ENCODE data around the gene KCNJ13.

KCNJ13 gene

GRCh38 chr2:232748038-232748437 lies 28.3 kb downstream of the KCNJ13 start:
- no peak overlapping the region for H3K23ac ChIP-seq (ENCODE audit: low read length)

GRCh38 chr2:232744963-232745362 lies 31.4 kb downstream of the KCNJ13 start:
- H3K9me3 ChIP-seq (ENCODE audit: insufficient read depth, low read depth, low read length): no peaks in the 10 kb centered on the region
- H3K79me1 ChIP-seq (ENCODE audit: low read length): no peaks in the 10 kb centered on the region
- H4K8ac ChIP-seq (ENCODE audit: low read depth, low read length): no peak overlapping the region
- H3K79me2 ChIP-seq (ENCODE audit: control insufficient read depth, insufficient read depth, low read length, poor library complexity): no peaks in the 10 kb centered on the region
- no peak overlapping the region for H2BK12ac ChIP-seq (ENCODE audit: low read length)
- no peak for DNase-seq
- no peak overlapping the region for H3K27ac ChIP-seq (ENCODE audit: low read depth, low read length)
- H3K14ac ChIP-seq (ENCODE audit: low read length): no peak overlapping the region
- no peak overlapping the region for H3K23ac ChIP-seq (ENCODE audit: low read length)
- no peak overlapping the region for H3K4ac ChIP-seq (ENCODE audit: low read depth, low read length)
- WGBS (ENCODE audit: extremely low coverage, insufficient coverage, insufficient read length): no CpG with 5 or more reads among the region's 1 CpG
- peaks cover 5 to 7% of the 10 kb centered on the region in 2 experiments for H3K36me3 ChIP-seq (ENCODE audit: control insufficient read depth in 1 of 2, insufficient read depth in 2 of 2, low read length in 2 of 2)
- H3K9ac ChIP-seq (ENCODE audit: low read length): no peak overlapping the region
- no peak overlapping the region for H2AK5ac ChIP-seq (ENCODE audit: low read length)
- H3K18ac ChIP-seq (ENCODE audit: low read length): no peak overlapping the region
- H2BK5ac ChIP-seq (ENCODE audit: low read depth, low read length, poor library complexity): no peak overlapping the region
- no peak overlapping the region for H2BK120ac ChIP-seq (ENCODE audit: insufficient read depth, low read length, poor library complexity)
- H3K4me1 ChIP-seq (ENCODE audit: control insufficient read depth in 1 of 2, insufficient read depth in 2 of 2, low read length in 2 of 2): no peaks in the 10 kb centered on the region
- no peak overlapping the region for H4K12ac ChIP-seq (ENCODE audit: low read depth, low read length)
- H4K91ac ChIP-seq (ENCODE audit: low read depth, low read length): no peak overlapping the region
- H2AFZ ChIP-seq (ENCODE audit: insufficient read depth, low read length, poor library complexity): no peak overlapping the region
- no peak overlapping the region for H3K4me3 ChIP-seq (ENCODE audit: low read depth, low read length)
- no peaks in the 10 kb centered on the region for H3K27me3 ChIP-seq (ENCODE audit: insufficient read depth, low read length)
- H3K4me2 ChIP-seq (ENCODE audit: low read length): no peak overlapping the region

More at GRCh38 chr2:232748038-232748437, 28.3 kb downstream of the KCNJ13 start:
- no peaks in the 10 kb centered on the region for H3K9me3 ChIP-seq (ENCODE audit: insufficient read depth, low read depth, low read length)
- peaks cover 6 to 11% of the 10 kb centered on the region in 2 experiments for H3K36me3 ChIP-seq (ENCODE audit: control insufficient read depth in 1 of 2, insufficient read depth in 2 of 2, low read length in 2 of 2)
- H3K27me3 ChIP-seq (ENCODE audit: insufficient read depth, low read length): no peaks in the 10 kb centered on the region
- no peak overlapping the region for H3K9ac ChIP-seq (ENCODE audit: low read length)
- no peak for DNase-seq
- WGBS (ENCODE audit: extremely low coverage, insufficient coverage, insufficient read length): no CpG with 5 or more reads among the region's 3 CpGs
- no peak overlapping the region for H2AK5ac ChIP-seq (ENCODE audit: low read length)
- no peak overlapping the region for H3K14ac ChIP-seq (ENCODE audit: low read length)
- no peaks in the 10 kb centered on the region for H3K4me1 ChIP-seq (ENCODE audit: control insufficient read depth in 1 of 2, insufficient read depth in 2 of 2, low read length in 2 of 2)
- no peak overlapping the region for H2BK5ac ChIP-seq (ENCODE audit: low read depth, low read length, poor library complexity)
- H3K4ac ChIP-seq (ENCODE audit: low read depth, low read length): no peak overlapping the region
- H3K4me3 ChIP-seq (ENCODE audit: low read depth, low read length): no peak overlapping the region
- no peaks in the 10 kb centered on the region for H3K79me1 ChIP-seq (ENCODE audit: low read length)
- H4K91ac ChIP-seq (ENCODE audit: low read depth, low read length): no peak overlapping the region
- no peak overlapping the region for H4K8ac ChIP-seq (ENCODE audit: low read depth, low read length)
- no peaks in the 10 kb centered on the region for H3K79me2 ChIP-seq (ENCODE audit: control insufficient read depth, insufficient read depth, low read length, poor library complexity)
- H2BK12ac ChIP-seq (ENCODE audit: low read length): no peak overlapping the region
- H3K4me2 ChIP-seq (ENCODE audit: low read length): no peak overlapping the region
- no peak overlapping the region for H2BK120ac ChIP-seq (ENCODE audit: insufficient read depth, low read length, poor library complexity)
- H4K12ac ChIP-seq (ENCODE audit: low read depth, low read length): no peak overlapping the region
- no peak overlapping the region for H2AFZ ChIP-seq (ENCODE audit: insufficient read depth, low read length, poor library complexity)
- H3K18ac ChIP-seq (ENCODE audit: low read length): no peak overlapping the region
- H3K27ac ChIP-seq (ENCODE audit: low read depth, low read length): no peak overlapping the region

- H3K36me3 ChIP-seq (ENCODE audit: control insufficient read depth in 1 of 2, insufficient read depth in 2 of 2, low read length in 2 of 2): peaks cover 4% of the 10 kb centered on the region in 2 experiments
- no peak overlapping the region for H4K12ac ChIP-seq (ENCODE audit: low read depth, low read length)
- H4K91ac ChIP-seq (ENCODE audit: low read depth, low read length): no peak overlapping the region
- no peaks in the 10 kb centered on the region for H3K4me1 ChIP-seq (ENCODE audit: control insufficient read depth in 1 of 2, insufficient read depth in 2 of 2, low read length in 2 of 2)
- no peak overlapping the region for H2BK120ac ChIP-seq (ENCODE audit: insufficient read depth, low read length, poor library complexity)
- H2AFZ ChIP-seq (ENCODE audit: insufficient read depth, low read length, poor library complexity): no peak overlapping the region
- no peak overlapping the region for H3K18ac ChIP-seq (ENCODE audit: low read length)
- DNase-seq: no peak
- no peak overlapping the region for H2AK5ac ChIP-seq (ENCODE audit: low read length)
- H3K14ac ChIP-seq (ENCODE audit: low read length): no peak overlapping the region
- no peaks in the 10 kb centered on the region for H3K27me3 ChIP-seq (ENCODE audit: insufficient read depth, low read length)
- no peak overlapping the region for H3K23ac ChIP-seq (ENCODE audit: low read length)
- no peak overlapping the region for H3K9ac ChIP-seq (ENCODE audit: low read length)
- H3K79me1 ChIP-seq (ENCODE audit: low read length): no peaks in the 10 kb centered on the region
- no peaks in the 10 kb centered on the region for H3K9me3 ChIP-seq (ENCODE audit: insufficient read depth, low read depth, low read length)
- H4K8ac ChIP-seq (ENCODE audit: low read depth, low read length): no peak overlapping the region
- no peak overlapping the region for H3K27ac ChIP-seq (ENCODE audit: low read depth, low read length)
- no peak overlapping the region for H3K4me3 ChIP-seq (ENCODE audit: low read depth, low read length)
- no peak overlapping the region for H2BK5ac ChIP-seq (ENCODE audit: low read depth, low read length, poor library complexity)
- no CpG with 5 or more reads among the region's 3 CpGs for WGBS (ENCODE audit: extremely low coverage, insufficient coverage, insufficient read length)
- no peaks in the 10 kb centered on the region for H3K79me2 ChIP-seq (ENCODE audit: control insufficient read depth, insufficient read depth, low read length, poor library complexity)
- H3K4me2 ChIP-seq (ENCODE audit: low read length): no peak overlapping the region
- no peak overlapping the region for H3K4ac ChIP-seq (ENCODE audit: low read depth, low read length)
- H2BK12ac ChIP-seq (ENCODE audit: low read length): no peak overlapping the region
Measured at GRCh38 chr2:232741972-232742371, 34.4 kb downstream of the KCNJ13 start.

- no peaks in the 10 kb centered on the region for H3K79me1 ChIP-seq (ENCODE audit: low read length)
- no peaks in the 10 kb centered on the region for H3K4me1 ChIP-seq (ENCODE audit: control insufficient read depth in 1 of 2, insufficient read depth in 2 of 2, low read length in 2 of 2)
- H3K4me3 ChIP-seq (ENCODE audit: low read depth, low read length): no peak overlapping the region
- H3K79me2 ChIP-seq (ENCODE audit: control insufficient read depth, insufficient read depth, low read length, poor library complexity): no peaks in the 10 kb centered on the region
- no peak overlapping the region for H3K4me2 ChIP-seq (ENCODE audit: low read length)
- H2BK120ac ChIP-seq (ENCODE audit: insufficient read depth, low read length, poor library complexity): no peak overlapping the region
- no peak overlapping the region for H3K9ac ChIP-seq (ENCODE audit: low read length)
- no peak overlapping the region for H3K18ac ChIP-seq (ENCODE audit: low read length)
- H3K36me3 ChIP-seq (ENCODE audit: control insufficient read depth in 1 of 2, insufficient read depth in 2 of 2, low read length in 2 of 2): peaks cover 4 to 5% of the 10 kb centered on the region in 2 experiments
- no peaks in the 10 kb centered on the region for H3K9me3 ChIP-seq (ENCODE audit: insufficient read depth, low read depth, low read length)
- no peak overlapping the region for H3K23ac ChIP-seq (ENCODE audit: low read length)
- DNase-seq: no peak
- H3K27me3 ChIP-seq (ENCODE audit: insufficient read depth, low read length): no peaks in the 10 kb centered on the region
- H2AK5ac ChIP-seq (ENCODE audit: low read length): no peak overlapping the region
- WGBS (ENCODE audit: extremely low coverage, insufficient coverage, insufficient read length): no CpG with 5 or more reads among the region's 4 CpGs
- H3K14ac ChIP-seq (ENCODE audit: low read length): no peak overlapping the region
- no peak overlapping the region for H4K91ac ChIP-seq (ENCODE audit: low read depth, low read length)
- no peak overlapping the region for H3K27ac ChIP-seq (ENCODE audit: low read depth, low read length)
- no peak overlapping the region for H2AFZ ChIP-seq (ENCODE audit: insufficient read depth, low read length, poor library complexity)
- no peak overlapping the region for H4K12ac ChIP-seq (ENCODE audit: low read depth, low read length)
- no peak overlapping the region for H2BK12ac ChIP-seq (ENCODE audit: low read length)
- no peak overlapping the region for H4K8ac ChIP-seq (ENCODE audit: low read depth, low read length)
- H3K4ac ChIP-seq (ENCODE audit: low read depth, low read length): no peak overlapping the region
- H2BK5ac ChIP-seq (ENCODE audit: low read depth, low read length, poor library complexity): no peak overlapping the region
Measured at GRCh38 chr2:232741294-232741693, 35.1 kb downstream of the KCNJ13 start.
